GM23338 (cell line): ENCODE results near the gene TNPO3. TPM values are rescaled to one million over a fixed set of nuclear protein-coding genes. Genes with fewer than 3 reads are reported as not detected.

ENCODE experiments used
- ATAC-seq: fragments of 200-7000 bp; cut with Tn5 transposase; 3 replicates; pipeline ENCODE4 v1.9.1; 2020
- DNase-seq: peaks from one replicate; pipeline ENCODE4 v3.0.0-alpha.2; 2015; ENCODE audit warnings: low spot score
- H2AFZ ChIP-seq: fragments of 200-600 bp; sonication (generic); 2 replicates; pipeline ENCODE4 v1.8.0; 2016; ENCODE audit warnings: antibody characterized with exemption, mild to moderate bottlenecking, moderate library complexity
- H3F3A ChIP-seq: fragments of 200-600 bp; sonication (generic); replicated peaks from 2 replicates; pipeline ENCODE4 v1.8.0; 2017; ENCODE audit warnings: antibody characterized with exemption, mixed run types, low read depth
- H3K27ac ChIP-seq: fragments of 200-600 bp; sonication (generic); 2 replicates; pipeline ENCODE4 v1.6.1; 2016; ENCODE audit warnings: low read depth
- H3K27me3 ChIP-seq: fragments of 200-600 bp; sonication (generic); 2 replicates; pipeline ENCODE4 v1.8.0; 2016; ENCODE audit warnings: mild to moderate bottlenecking, mixed run types, moderate library complexity; ENCODE audit not compliant: insufficient read depth
- H3K36me3 ChIP-seq: fragments of 200-600 bp; sonication (generic); 2 replicates; pipeline ENCODE4 v1.8.0; 2016; ENCODE audit warnings: mild to moderate bottlenecking; ENCODE audit not compliant: insufficient read depth
- H3K4me1 ChIP-seq: fragments of 200-600 bp; sonication (generic); 2 replicates; pipeline ENCODE4 v1.8.0; 2016; ENCODE audit warnings: mild to moderate bottlenecking, moderate library complexity; ENCODE audit not compliant: insufficient read depth
- H3K4me2 ChIP-seq: fragments of 200-600 bp; sonication (generic); 2 replicates; pipeline ENCODE4 v1.7.1; 2017; ENCODE audit warnings: mixed run types
- H3K4me3 ChIP-seq: fragments of 200-600 bp; sonication (generic); 2 replicates; pipeline ENCODE4 v1.6.1; 2016; ENCODE audit warnings: mixed run types
- H3K79me2 ChIP-seq: fragments of 200-600 bp; sonication (generic); replicated peaks from 2 replicates; pipeline ENCODE4 v1.8.0; 2017; ENCODE audit warnings: mild to moderate bottlenecking; ENCODE audit not compliant: insufficient read depth
- H3K9me2 ChIP-seq: fragments of 200-600 bp; sonication (generic); 2 replicates; pipeline ENCODE4 v1.8.0; 2017; ENCODE audit not compliant: insufficient read depth
- H4K20me1 ChIP-seq: fragments of 200-600 bp; sonication (generic); replicated peaks from 2 replicates; pipeline ENCODE4 v1.8.0; 2017; ENCODE audit warnings: mild to moderate bottlenecking; ENCODE audit not compliant: insufficient read depth
- H3K27ac Mint-ChIP-seq: 2 replicates; pipeline ENCODE4 v1.8.0; 2020; ENCODE audit warnings: inconsistent platforms, mild to moderate bottlenecking, moderate library complexity, mixed read lengths
- H3K27me3 Mint-ChIP-seq: 3 replicates; pipeline ENCODE4 v1.8.0; 2022; ENCODE audit warnings: low read depth, mild to moderate bottlenecking, moderate library complexity, mixed read lengths, inconsistent platforms; ENCODE audit not compliant: insufficient read depth, poor library complexity
- H3K36me3 Mint-ChIP-seq: 3 replicates; pipeline ENCODE4 v1.8.0; 2021; ENCODE audit warnings: low read depth, mild to moderate bottlenecking, inconsistent platforms, moderate library complexity, mixed read lengths
- H3K4me1 Mint-ChIP-seq: 3 replicates; pipeline ENCODE4 v1.8.0; 2020; ENCODE audit warnings: mild to moderate bottlenecking, inconsistent platforms, mixed read lengths
- H3K4me3 Mint-ChIP-seq: 3 replicates; pipeline ENCODE4 v1.8.0; 2021; ENCODE audit warnings: moderate library complexity, mild to moderate bottlenecking, inconsistent platforms, mixed read lengths
- H3K9me3 Mint-ChIP-seq: 3 replicates; pipeline ENCODE4 v1.8.0; 2020; ENCODE audit warnings: moderate library complexity, mild to moderate bottlenecking, inconsistent platforms, mixed read lengths
- CREB1 ChIP-seq: fragments of 250-450 bp; sonication (Bioruptor Pico); IDR thresholded peaks from 2 replicates; pipeline ENCODE4 v1.5.0; 2020; ENCODE audit warnings: low read depth, mild to moderate bottlenecking, moderate library complexity
- CTCF ChIP-seq, 2 experiments: fragments of 200-600 bp in 1 of 2; sonication (generic) in 1 of 2; conservative IDR thresholded peaks; 2 replicates each; pipeline versions ENCODE4 v1.5.1 to v1.6.1; 2016 to 2017; ENCODE audit warnings: antibody characterized with exemption in 2 of 2, low read depth in 2 of 2, mild to moderate bottlenecking in 2 of 2, moderate library complexity in 1 of 2
- ETS1 ChIP-seq: IDR thresholded peaks from 2 replicates; pipeline ENCODE4 v1.6.1; 2016; ENCODE audit warnings: antibody characterized with exemption
- EZH2 ChIP-seq: fragments of 200-600 bp; sonication (generic); IDR thresholded peaks from one replicate; pipeline ENCODE4 v1.8.0; 2017; ENCODE audit warnings: antibody characterized with exemption, mild to moderate bottlenecking, low read depth; ENCODE audit not compliant: unreplicated experiment
- REST ChIP-seq: IDR thresholded peaks from one replicate; pipeline ENCODE4 v1.6.1; 2018; ENCODE audit warnings: antibody characterized with exemption; ENCODE audit not compliant: unreplicated experiment
- STAT1 ChIP-seq: IDR thresholded peaks from one replicate; pipeline ENCODE4 v1.6.1; 2016; ENCODE audit warnings: antibody characterized with exemption; ENCODE audit not compliant: unreplicated experiment
- ZNF114 ChIP-seq: fragments of 250-450 bp; sonication (Bioruptor Pico); IDR thresholded peaks from 2 replicates; pipeline ENCODE4 v1.5.0; 2020; ENCODE audit warnings: mild to moderate bottlenecking, moderate library complexity
- ZNF331 ChIP-seq: fragments of 250-450 bp; sonication (Bioruptor Pico); IDR thresholded peaks from 2 replicates; pipeline ENCODE4 v1.5.0; 2020; ENCODE audit warnings: low read depth, mild to moderate bottlenecking, moderate library complexity
- polyA plus RNA-seq: library from polyadenylated mRNA; unstranded; fragments of >200 nt; fragmentation: Nextera tagmentation; extraction: Ambion mirVana; gene quantifications from 2 replicates; pipeline ENCODE4 v1.2.1, GENCODE V29; 2016
- total RNA-seq: library from RNA; depleted of rRNA; stranded (reverse); fragments of >200 nt; shearing (Covaris generic); gene quantifications from 2 replicates; pipeline ENCODE4 v1.2.3, GENCODE V29; 2014

TNPO3 gene
- total and polyA plus RNA-seq, 2 experiments from 2014 or later = 38.2 to 127 TPM

GRCh38 chr7:129021656-129022055, 33.3 kb downstream of the TNPO3 start:
- H3K9me3 Mint-ChIP-seq = no peaks in the 10 kb centered on the region
- H3K27me3 Mint-ChIP-seq = peaks cover 1% of the 10 kb centered on the region
- no peak for DNase-seq
- peaks cover 4% of the 10 kb centered on the region; the same call in 1 of the 2 replicates for H3K36me3 ChIP-seq
- H2AFZ ChIP-seq = no peak overlapping the region
- H3K27me3 ChIP-seq = no peaks in the 10 kb centered on the region
- H3K79me2 ChIP-seq = peaks cover 100% of the 10 kb centered on the region
- peaks cover 17% of the 10 kb centered on the region for H3K4me1 Mint-ChIP-seq
- H3F3A ChIP-seq = no peaks in the 10 kb centered on the region
- H3K27ac Mint-ChIP-seq = no peak overlapping the region; the same call in 1 of the 2 replicates
- no peak overlapping the region for H3K27ac ChIP-seq
- H3K9me2 ChIP-seq = no peaks in the 10 kb centered on the region
- no peak for TF ChIP-seq ZNF331 (CRISPR knock-in tag)
- H3K4me2 ChIP-seq = no peak overlapping the region
- no peak overlapping the region for H3K4me3 ChIP-seq
- ATAC-seq = no peak
- peaks cover 47% of the 10 kb centered on the region for H4K20me1 ChIP-seq
- H3K36me3 Mint-ChIP-seq = no peaks in the 10 kb centered on the region
- H3K4me3 Mint-ChIP-seq = no peak overlapping the region
- H3K4me1 ChIP-seq = peaks cover 11% of the 10 kb centered on the region; the same call in 1 of the 2 replicates

GRCh38 chr7:129017933-129018538, 36.9 kb downstream of the TNPO3 start:
- no peak overlapping the region for H3K4me3 Mint-ChIP-seq
- DNase-seq = no peak
- no peak for ATAC-seq
- no peaks in the 10 kb centered on the region for H3K27me3 ChIP-seq
- H3K4me2 ChIP-seq = no peak overlapping the region
- H3K4me1 ChIP-seq = no peaks in the 10 kb centered on the region
- H3F3A ChIP-seq = no peaks in the 10 kb centered on the region; the same call in 1 of the 2 replicates
- H3K27me3 Mint-ChIP-seq = no peaks in the 10 kb centered on the region
- no peak for TF ChIP-seq STAT1
- no peaks in the 10 kb centered on the region for H3K9me3 Mint-ChIP-seq
- no peak overlapping the region for H2AFZ ChIP-seq
- H3K27ac ChIP-seq = no peak overlapping the region
- H3K9me2 ChIP-seq = no peaks in the 10 kb centered on the region
- 0 out of 3 replicates have a peak, but pooled peaks cover 2% of the 10 kb centered on the region for H3K4me1 Mint-ChIP-seq
- no peak overlapping the region for H3K27ac Mint-ChIP-seq
- H3K4me3 ChIP-seq = no peak overlapping the region
- H3K79me2 ChIP-seq = peaks cover 90% of the 10 kb centered on the region
- H3K36me3 Mint-ChIP-seq = peaks cover 21% of the 10 kb centered on the region
- H4K20me1 ChIP-seq = peaks cover 39% of the 10 kb centered on the region
- H3K36me3 ChIP-seq = peaks cover 26% of the 10 kb centered on the region; the same call in 1 of the 2 replicates

- peaks cover 90% of the 10 kb centered on the region for H3K79me2 ChIP-seq
- H3F3A ChIP-seq = no peaks in the 10 kb centered on the region; the same call in 1 of the 2 replicates
- TF ChIP-seq ZNF114 (CRISPR knock-in tag) (no peak), CREB1 (CRISPR knock-in tag) (no peak), EZH2 (no peak), CTCF (conservative IDR thresholded peaks at IDR 0.05; ENCODE audit: low read depth in 2 of 2) (no peak), ETS1 (no peak), REST (no peak)
Measured at GRCh38 chr7:129017264-129017663, 37.6 kb downstream of the TNPO3 start.

More at GRCh38 chr7:129017264-129017663, 37.6 kb downstream of the TNPO3 start:
- 0 out of 3 replicates have a peak, but pooled peaks cover 2% of the 10 kb centered on the region for H3K4me1 Mint-ChIP-seq
- Histone ChIP-seq H2AFZ (no peak overlapping the region), H3K36me3 (peaks cover 26% of the 10 kb centered on the region; the same call in 1 of the 2 replicates), H3K4me1 (no peaks in the 10 kb centered on the region), H3K27ac (no peak overlapping the region), H4K20me1 (peaks cover 39% of the 10 kb centered on the region), H3K4me3 (no peak overlapping the region), H3K4me2 (no peak overlapping the region), H3K9me2 (no peaks in the 10 kb centered on the region), H3K27me3 (no peaks in the 10 kb centered on the region)
- H3K27me3 Mint-ChIP-seq = no peaks in the 10 kb centered on the region
- ATAC-seq = no peak
- peaks cover 21% of the 10 kb centered on the region for H3K36me3 Mint-ChIP-seq
- no peaks in the 10 kb centered on the region for H3K9me3 Mint-ChIP-seq
- H3K4me3 Mint-ChIP-seq = no peak overlapping the region
- H3K27ac Mint-ChIP-seq = no peak overlapping the region
- DNase-seq = no peak
